HG03175 (cell line): Measurements from ENCODE around the gene CHRNG.

Experiments
- ATAC-seq: cut with Tn5 transposase; IDR thresholded peaks from one replicate; pipeline ENCODE4 v1.9.1; 2021; ENCODE audit warnings: mild to moderate bottlenecking, moderate library complexity; ENCODE audit not compliant: unreplicated experiment

The CHRNG gene

GRCh38 chr2:232573771-232574435 lies 34.4 kb downstream of the CHRNG start:
- no peak for ATAC-seq

GRCh38 chr2:232574674-232575403 lies 35.3 kb downstream of the CHRNG start:
- ATAC-seq, result no peak

- no peak for ATAC-seq
Observed at GRCh38 chr2:232575404-232575746, 35.9 kb downstream of the CHRNG start.

- no peak for ATAC-seq
Observed at GRCh38 chr2:232576995-232577394, 37.5 kb downstream of the CHRNG start.

GRCh38 chr2:232577841-232578240 lies 38.3 kb downstream of the CHRNG start:
- no peak for ATAC-seq

GRCh38 chr2:232578626-232579025 lies 39.1 kb downstream of the CHRNG start:
- ATAC-seq, result no peak

- ATAC-seq, result no peak
Observed at GRCh38 chr2:232580648-232580981, 41.1 kb downstream of the CHRNG start.

GRCh38 chr2:232581725-232582124 lies 42.2 kb downstream of the CHRNG start:
- ATAC-seq, result no peak

GRCh38 chr2:232584238-232584637 lies 44.7 kb downstream of the CHRNG start:
- no peak for ATAC-seq

GRCh38 chr2:232586943-232587505 lies 47.5 kb downstream of the CHRNG start:
- ATAC-seq, result no peak

- ATAC-seq, result no peak
Observed at GRCh38 chr2:232587512-232587911, 48.0 kb downstream of the CHRNG start.

- ATAC-seq, result no peak
Observed at GRCh38 chr2:232588031-232588430, 48.5 kb downstream of the CHRNG start.

- ATAC-seq, result no peak
Observed at GRCh38 chr2:232588680-232589585, 49.4 kb downstream of the CHRNG start.

- ATAC-seq, result no peak
Observed at GRCh38 chr2:232592772-232593395, 53.4 kb downstream of the CHRNG start.

GRCh38 chr2:232593982-232594381 lies 54.5 kb downstream of the CHRNG start:
- ATAC-seq, result no peak
